GM23338 (cell line): ENCODE results near the gene PPP2R5B. TPM values are rescaled to one million over a fixed set of nuclear protein-coding genes. Genes with fewer than 3 reads are reported as not detected.

ENCODE experiments used
- ATAC-seq: fragments of 200-7000 bp; cut with Tn5 transposase; 3 replicates; pipeline ENCODE4 v1.9.1; 2020
- DNase-seq: peaks from one replicate; pipeline ENCODE4 v3.0.0-alpha.2; 2015; ENCODE audit warnings: low spot score
- H2AFZ ChIP-seq: fragments of 200-600 bp; sonication (generic); 2 replicates; pipeline ENCODE4 v1.8.0; 2016; ENCODE audit warnings: antibody characterized with exemption, mild to moderate bottlenecking, moderate library complexity
- H3F3A ChIP-seq: fragments of 200-600 bp; sonication (generic); replicated peaks from 2 replicates; pipeline ENCODE4 v1.8.0; 2017; ENCODE audit warnings: antibody characterized with exemption, mixed run types, low read depth
- H3K27ac ChIP-seq: fragments of 200-600 bp; sonication (generic); 2 replicates; pipeline ENCODE4 v1.6.1; 2016; ENCODE audit warnings: low read depth
- H3K27me3 ChIP-seq: fragments of 200-600 bp; sonication (generic); 2 replicates; pipeline ENCODE4 v1.8.0; 2016; ENCODE audit warnings: mild to moderate bottlenecking, mixed run types, moderate library complexity; ENCODE audit not compliant: insufficient read depth
- H3K36me3 ChIP-seq: fragments of 200-600 bp; sonication (generic); 2 replicates; pipeline ENCODE4 v1.8.0; 2016; ENCODE audit warnings: mild to moderate bottlenecking; ENCODE audit not compliant: insufficient read depth
- H3K4me1 ChIP-seq: fragments of 200-600 bp; sonication (generic); 2 replicates; pipeline ENCODE4 v1.8.0; 2016; ENCODE audit warnings: mild to moderate bottlenecking, moderate library complexity; ENCODE audit not compliant: insufficient read depth
- H3K4me2 ChIP-seq: fragments of 200-600 bp; sonication (generic); 2 replicates; pipeline ENCODE4 v1.7.1; 2017; ENCODE audit warnings: mixed run types
- H3K4me3 ChIP-seq: fragments of 200-600 bp; sonication (generic); 2 replicates; pipeline ENCODE4 v1.6.1; 2016; ENCODE audit warnings: mixed run types
- H3K79me2 ChIP-seq: fragments of 200-600 bp; sonication (generic); replicated peaks from 2 replicates; pipeline ENCODE4 v1.8.0; 2017; ENCODE audit warnings: mild to moderate bottlenecking; ENCODE audit not compliant: insufficient read depth
- H3K9me2 ChIP-seq: fragments of 200-600 bp; sonication (generic); 2 replicates; pipeline ENCODE4 v1.8.0; 2017; ENCODE audit not compliant: insufficient read depth
- H4K20me1 ChIP-seq: fragments of 200-600 bp; sonication (generic); replicated peaks from 2 replicates; pipeline ENCODE4 v1.8.0; 2017; ENCODE audit warnings: mild to moderate bottlenecking; ENCODE audit not compliant: insufficient read depth
- H3K27ac Mint-ChIP-seq: 2 replicates; pipeline ENCODE4 v1.8.0; 2020; ENCODE audit warnings: inconsistent platforms, mild to moderate bottlenecking, moderate library complexity, mixed read lengths
- H3K27me3 Mint-ChIP-seq: 3 replicates; pipeline ENCODE4 v1.8.0; 2022; ENCODE audit warnings: low read depth, mild to moderate bottlenecking, moderate library complexity, mixed read lengths, inconsistent platforms; ENCODE audit not compliant: insufficient read depth, poor library complexity
- H3K36me3 Mint-ChIP-seq: 3 replicates; pipeline ENCODE4 v1.8.0; 2021; ENCODE audit warnings: low read depth, mild to moderate bottlenecking, inconsistent platforms, moderate library complexity, mixed read lengths
- H3K4me1 Mint-ChIP-seq: 3 replicates; pipeline ENCODE4 v1.8.0; 2020; ENCODE audit warnings: mild to moderate bottlenecking, inconsistent platforms, mixed read lengths
- H3K4me3 Mint-ChIP-seq: 3 replicates; pipeline ENCODE4 v1.8.0; 2021; ENCODE audit warnings: moderate library complexity, mild to moderate bottlenecking, inconsistent platforms, mixed read lengths
- H3K9me3 Mint-ChIP-seq: 3 replicates; pipeline ENCODE4 v1.8.0; 2020; ENCODE audit warnings: moderate library complexity, mild to moderate bottlenecking, inconsistent platforms, mixed read lengths
- CREB1 ChIP-seq: fragments of 250-450 bp; sonication (Bioruptor Pico); IDR thresholded peaks from 2 replicates; pipeline ENCODE4 v1.5.0; 2020; ENCODE audit warnings: low read depth, mild to moderate bottlenecking, moderate library complexity
- CTCF ChIP-seq, 2 experiments: fragments of 200-600 bp in 1 of 2; sonication (generic) in 1 of 2; conservative IDR thresholded peaks; 2 replicates each; pipeline versions ENCODE4 v1.5.1 to v1.6.1; 2016 to 2017; ENCODE audit warnings: antibody characterized with exemption in 2 of 2, low read depth in 2 of 2, mild to moderate bottlenecking in 2 of 2, moderate library complexity in 1 of 2
- ETS1 ChIP-seq: IDR thresholded peaks from 2 replicates; pipeline ENCODE4 v1.6.1; 2016; ENCODE audit warnings: antibody characterized with exemption
- EZH2 ChIP-seq: fragments of 200-600 bp; sonication (generic); IDR thresholded peaks from one replicate; pipeline ENCODE4 v1.8.0; 2017; ENCODE audit warnings: antibody characterized with exemption, mild to moderate bottlenecking, low read depth; ENCODE audit not compliant: unreplicated experiment
- EZH2phosphoT487 ChIP-seq: fragments of 200-600 bp; sonication (generic); IDR thresholded peaks from one replicate; pipeline ENCODE4 v1.8.1; 2018; ENCODE audit warnings: antibody characterized with exemption; ENCODE audit not compliant: unreplicated experiment
- JUNB ChIP-seq: IDR thresholded peaks from one replicate; pipeline ENCODE4 v1.6.1; 2016; ENCODE audit warnings: antibody characterized with exemption; ENCODE audit not compliant: unreplicated experiment
- NANOG ChIP-seq: IDR thresholded peaks from 2 replicates; pipeline ENCODE4 v1.6.1; 2016; ENCODE audit warnings: antibody characterized with exemption, borderline replicate concordance
- POLR2AphosphoS5 ChIP-seq: IDR thresholded peaks from 2 replicates; pipeline ENCODE4 v1.6.1; 2016; ENCODE audit warnings: antibody characterized with exemption, low read depth
- STAT1 ChIP-seq: IDR thresholded peaks from one replicate; pipeline ENCODE4 v1.6.1; 2016; ENCODE audit warnings: antibody characterized with exemption; ENCODE audit not compliant: unreplicated experiment
- ZNF114 ChIP-seq: fragments of 250-450 bp; sonication (Bioruptor Pico); IDR thresholded peaks from 2 replicates; pipeline ENCODE4 v1.5.0; 2020; ENCODE audit warnings: mild to moderate bottlenecking, moderate library complexity
- ZNF331 ChIP-seq: fragments of 250-450 bp; sonication (Bioruptor Pico); IDR thresholded peaks from 2 replicates; pipeline ENCODE4 v1.5.0; 2020; ENCODE audit warnings: low read depth, mild to moderate bottlenecking, moderate library complexity
- ZNF462 ChIP-seq: fragments of 250-450 bp; sonication (Bioruptor Pico); IDR thresholded peaks from 2 replicates; pipeline ENCODE4 v1.5.0; 2020; ENCODE audit warnings: mild to moderate bottlenecking, moderate library complexity
- polyA plus RNA-seq: library from polyadenylated mRNA; unstranded; fragments of >200 nt; fragmentation: Nextera tagmentation; extraction: Ambion mirVana; gene quantifications from 2 replicates; pipeline ENCODE4 v1.2.1, GENCODE V29; 2016
- total RNA-seq: library from RNA; depleted of rRNA; stranded (reverse); fragments of >200 nt; shearing (Covaris generic); gene quantifications from 2 replicates; pipeline ENCODE4 v1.2.3, GENCODE V29; 2014

The PPP2R5B gene
- total and polyA plus RNA-seq, 2 experiments from 2014 or later: 2.8 to 5.8 TPM

DNA sequence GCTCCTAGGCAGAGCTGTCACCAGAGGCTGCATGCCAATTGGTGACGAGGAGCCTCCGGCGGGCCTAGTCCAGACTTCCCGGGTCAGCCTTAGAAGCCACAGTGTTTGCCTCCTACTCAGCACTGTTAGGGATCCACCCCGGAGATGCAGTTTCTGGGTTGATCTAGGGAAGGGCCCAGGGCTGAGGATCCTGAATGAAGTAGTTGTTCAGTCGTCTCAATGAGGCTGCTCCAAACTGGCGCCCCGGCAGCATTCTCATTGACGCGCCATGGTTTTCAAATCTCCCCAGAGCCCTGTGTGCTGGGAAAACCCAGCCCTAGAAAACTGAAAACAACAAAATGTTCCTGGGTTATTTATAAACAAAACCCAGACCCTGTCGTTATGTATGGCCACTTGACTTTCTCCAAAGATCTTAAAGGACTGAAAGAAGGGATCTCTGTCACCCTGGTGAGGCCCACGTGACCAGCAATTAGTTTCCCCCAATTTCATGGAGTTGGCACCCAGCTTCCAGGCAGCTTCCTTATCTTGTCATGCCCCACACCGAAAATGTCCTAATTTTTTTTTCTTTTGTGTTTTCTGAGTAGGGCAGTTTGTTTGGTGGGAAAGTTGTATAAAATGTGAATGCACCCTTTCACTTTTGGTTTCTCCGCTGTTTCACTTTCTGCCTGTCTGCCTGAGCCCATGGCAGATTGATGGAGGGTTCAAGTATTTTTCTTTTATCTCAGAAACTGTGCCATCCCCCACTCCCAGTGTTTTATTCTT lies 44.1 kb upstream of the PPP2R5B start:
- H3K36me3 Mint-ChIP-seq: no peaks in the 10 kb centered on the region
- TF ChIP-seq JUNB (no peak), EZH2 (no peak), ZNF114 (CRISPR knock-in tag) (no peak), EZH2phosphoT487 (no peak)
- peaks cover 29% of the 10 kb centered on the region for H3K4me1 Mint-ChIP-seq
- no peaks in the 10 kb centered on the region; the same call in 1 of the 2 replicates for H4K20me1 ChIP-seq
- H3K9me2 ChIP-seq: no peaks in the 10 kb centered on the region
- no peak overlapping the region for H3K4me2 ChIP-seq
- H3K36me3 ChIP-seq: no peaks in the 10 kb centered on the region
- no peak overlapping the region for H2AFZ ChIP-seq
- H3K4me1 ChIP-seq: peaks cover 15% of the 10 kb centered on the region; the same call in 1 of the 2 replicates
- H3F3A ChIP-seq: 0 out of 2 replicates have a peak, but pooled peaks cover 3% of the 10 kb centered on the region
- H3K27ac ChIP-seq: no peak overlapping the region
- H3K9me3 Mint-ChIP-seq: no peaks in the 10 kb centered on the region
- ATAC-seq (no peak), DNase-seq (no peak)
- H3K4me3 ChIP-seq: no peak overlapping the region
- peak overlapping the region; percentile 26; the same call in 1 of the 3 replicates for H3K4me3 Mint-ChIP-seq
- peaks cover 8% of the 10 kb centered on the region for H3K27me3 Mint-ChIP-seq
- H3K79me2 ChIP-seq: peaks cover 21% of the 10 kb centered on the region
- no peak overlapping the region for H3K27ac Mint-ChIP-seq
- peaks cover 5% of the 10 kb centered on the region; the same call in 1 of the 2 replicates for H3K27me3 ChIP-seq

GRCh38 chr11:64881476-64881875 lies 43.0 kb upstream of the PPP2R5B start:
- Histone ChIP-seq H3K4me3 (no peak overlapping the region), H4K20me1 (no peaks in the 10 kb centered on the region), H3K9me2 (no peaks in the 10 kb centered on the region), H3F3A (0 out of 2 replicates have a peak, but pooled peaks cover 3% of the 10 kb centered on the region), H3K4me1 (peaks cover 15% of the 10 kb centered on the region; the same call in 1 of the 2 replicates), H3K27me3 (peaks cover 5% of the 10 kb centered on the region; the same call in 1 of the 2 replicates), H2AFZ (no peak overlapping the region), H3K79me2 (peaks cover 10% of the 10 kb centered on the region), H3K36me3 (no peaks in the 10 kb centered on the region), H3K27ac (no peak overlapping the region), H3K4me2 (no peak overlapping the region)
- no peaks in the 10 kb centered on the region for H3K36me3 Mint-ChIP-seq
- ATAC-seq (no peak), DNase-seq (no peak)
- no peaks in the 10 kb centered on the region for H3K9me3 Mint-ChIP-seq
- H3K27ac Mint-ChIP-seq: no peak overlapping the region
- H3K4me3 Mint-ChIP-seq: no peak overlapping the region
- peaks cover 23% of the 10 kb centered on the region for H3K4me1 Mint-ChIP-seq
- H3K27me3 Mint-ChIP-seq: peaks cover 8% of the 10 kb centered on the region
- no peak for TF ChIP-seq ZNF462 (CRISPR knock-in tag)
- TF ChIP-seq CREB1: no peak
- TF ChIP-seq STAT1: no peak
- TF ChIP-seq ZNF331 (CRISPR knock-in tag): no peak
- no peak for TF ChIP-seq EZH2phosphoT487
- TF ChIP-seq POLR2AphosphoS5: no peak
- no peak for TF ChIP-seq CTCF (conservative IDR thresholded peaks at IDR 0.05; ENCODE audit: low read depth in 2 of 2)
- TF ChIP-seq NANOG: no peak
- TF ChIP-seq EZH2: no peak
- no peak for TF ChIP-seq ZNF114 (CRISPR knock-in tag)
- TF ChIP-seq JUNB: no peak
- no peak for TF ChIP-seq ETS1
